Measurements from ENCODE around the gene CACNA1C. TPM values are rescaled to one million over a fixed set of nuclear protein-coding genes. Genes with fewer than 3 reads are reported as not detected.

CACNA1C gene
- total and polyA plus RNA-seq, 10 of the 15 experiments (the other 5 are each of a cell fraction or from before 2014, with no cell fraction given): under 0.01 to 0.15 (median 0.09) TPM; not detected in 5

DNA sequence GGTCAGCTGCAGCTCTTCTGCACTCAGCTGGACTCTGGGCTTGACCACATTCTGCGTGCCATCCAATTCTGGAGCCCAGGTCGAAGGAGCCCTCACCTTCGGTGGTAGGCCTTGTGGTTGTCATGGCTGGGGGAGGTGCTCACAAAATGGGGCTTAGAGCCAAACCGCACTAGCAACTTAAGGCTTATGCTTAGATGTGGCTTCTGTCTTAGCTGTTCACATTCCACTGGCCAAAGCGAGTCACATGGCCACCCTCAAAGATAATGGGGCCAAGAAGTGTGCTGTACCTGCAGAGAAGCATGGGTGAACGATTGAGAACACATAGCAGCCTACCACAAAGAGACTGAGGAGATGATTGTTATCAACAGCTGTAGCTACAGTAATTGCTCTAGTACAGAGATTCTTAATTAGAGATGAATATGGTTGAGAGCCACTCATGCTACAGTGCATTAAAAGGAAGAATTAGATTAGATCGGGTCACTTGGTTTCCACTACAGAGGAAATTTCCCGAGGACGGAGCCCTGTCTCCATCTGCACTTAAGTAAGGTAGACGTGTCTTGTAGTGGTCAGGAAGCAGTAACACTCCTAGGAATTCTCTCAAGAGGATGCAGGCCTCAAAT, 407.4 kb downstream of the CACNA1C start:
- FAIRE-seq: no peak
- BruUV-seq (replicated peaks): no TSS peak
- Histone ChIP-seq H3K9me3 (replicated peaks; ENCODE audit: control insufficient read depth, insufficient read depth, low read length) (no peaks in the 10 kb centered on the region), H3K4me1 (ENCODE audit: control insufficient read depth, insufficient read depth, low read length) (no peaks in the 10 kb centered on the region), H3K79me2 (ENCODE audit: control insufficient read depth, insufficient read depth, low read length) (no peaks in the 10 kb centered on the region), H4K20me1 (ENCODE audit: control insufficient read depth, insufficient read depth) (no peaks in the 10 kb centered on the region), H3K27me3 (replicated peaks in 1 of 2; ENCODE audit: control insufficient read depth in 2 of 2, insufficient read depth in 2 of 2, low read length in 1 of 2) (peaks cover 3 to 4% of the 10 kb centered on the region in 2 experiments; a peak in 3 of 4 replicates), H2AFZ (ENCODE audit: control insufficient read depth, low read depth, low read length) (no peak overlapping the region), H3K36me3 (ENCODE audit: control insufficient read depth in 2 of 2, insufficient read depth in 2 of 2, low read length in 1 of 2) (no peaks in the 10 kb centered on the region), H3K27ac (ENCODE audit: control insufficient read depth, insufficient read depth) (no peak overlapping the region), H3K4me2 (ENCODE audit: control insufficient read depth, insufficient read depth) (no peak overlapping the region), H3K4me3 (no peak overlapping the region), H3K9ac (ENCODE audit: control insufficient read depth, insufficient read depth, low read length) (no peak overlapping the region)
- ChIA-PET POLR2A (no interaction called here), CTCF (no interaction called here), RAD21 (ENCODE audit: unreplicated experiment) (no interaction called here), SMC1A (ENCODE audit: uncharacterized antibody, unreplicated experiment) (no interaction called here)
- intact Hi-C loops (cut with micrococcal nuclease; ENCODE audit: unreplicated experiment): no loop called here
- in situ Hi-C loops (cut with MboI): no loop called here
- no peak for DNase-seq (ENCODE audit: low read depth, low spot score)
- no peak for ATAC-seq
- WGBS (ENCODE audit: insufficient coverage, insufficient replicate concordance, low lambda C conversion rate, missing lambda C conversion rate): 49% methylated on average over 10 of the region's 10 CpGs
- TF ChIP-seq PAX8 (IDR thresholded peaks at IDR 0.05) (no peak), ZNF384 (IDR thresholded peaks at IDR 0.05; ENCODE audit: borderline replicate concordance, low read depth, low read length) (no peak), POLR2AphosphoS2 (IDR thresholded peaks at IDR 0.05; ENCODE audit: low read depth, low read length) (no peak), ZSCAN29 (IDR thresholded peaks at IDR 0.05) (no peak), TCF3 (IDR thresholded peaks at IDR 0.05; ENCODE audit: borderline replicate concordance, insufficient read depth, low read depth, low read length) (no peak), CHD4 (IDR thresholded peaks at IDR 0.05) (no peak)
- TF ChIP-seq, protein P1, sequence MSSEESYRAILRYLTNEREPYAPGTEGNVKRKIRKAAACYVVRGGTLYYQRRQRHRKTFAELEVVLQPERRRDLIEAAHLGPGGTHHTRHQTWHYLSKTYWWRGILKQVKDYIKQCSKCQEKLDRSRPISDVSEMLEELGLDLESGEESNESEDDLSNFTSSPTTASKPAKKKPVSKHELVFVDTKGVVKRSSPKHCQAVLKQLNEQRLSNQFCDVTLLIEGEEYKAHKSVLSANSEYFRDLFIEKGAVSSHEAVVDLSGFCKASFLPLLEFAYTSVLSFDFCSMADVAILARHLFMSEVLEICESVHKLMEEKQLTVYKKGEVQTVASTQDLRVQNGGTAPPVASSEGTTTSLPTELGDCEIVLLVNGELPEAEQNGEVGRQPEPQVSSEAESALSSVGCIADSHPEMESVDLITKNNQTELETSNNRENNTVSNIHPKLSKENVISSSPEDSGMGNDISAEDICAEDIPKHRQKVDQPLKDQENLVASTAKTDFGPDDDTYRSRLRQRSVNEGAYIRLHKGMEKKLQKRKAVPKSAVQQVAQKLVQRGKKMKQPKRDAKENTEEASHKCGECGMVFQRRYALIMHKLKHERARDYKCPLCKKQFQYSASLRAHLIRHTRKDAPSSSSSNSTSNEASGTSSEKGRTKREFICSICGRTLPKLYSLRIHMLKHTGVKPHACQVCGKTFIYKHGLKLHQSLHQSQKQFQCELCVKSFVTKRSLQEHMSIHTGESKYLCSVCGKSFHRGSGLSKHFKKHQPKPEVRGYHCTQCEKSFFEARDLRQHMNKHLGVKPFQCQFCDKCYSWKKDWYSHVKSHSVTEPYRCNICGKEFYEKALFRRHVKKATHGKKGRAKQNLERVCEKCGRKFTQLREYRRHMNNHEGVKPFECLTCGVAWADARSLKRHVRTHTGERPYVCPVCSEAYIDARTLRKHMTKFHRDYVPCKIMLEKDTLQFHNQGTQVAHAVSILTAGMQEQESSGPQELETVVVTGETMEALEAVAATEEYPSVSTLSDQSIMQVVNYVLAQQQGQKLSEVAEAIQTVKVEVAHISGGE (CRISPR knock-in tag; IDR thresholded peaks at IDR 0.05): no peak

All from GM12878 (cell line).